HG03432 (cell line): ENCODE measurements around the gene AGO3.
"Not testable (repeated sequence)": the region's sequence is repeated elsewhere in the genome, so short reads cannot be mapped to it uniquely, and the experiment has no call there.

Source experiments
- ATAC-seq: cut with Tn5 transposase; IDR thresholded peaks from one replicate; pipeline ENCODE4 v1.9.1; 2021; ENCODE audit warnings: mild to moderate bottlenecking, moderate library complexity; ENCODE audit not compliant: unreplicated experiment

Gene AGO3

GRCh38 chr1:35924838-35925237 lies 6.1 kb upstream of the AGO3 start:
- ATAC-seq: no peak

GRCh38 chr1:35925741-35926140 lies 5.2 kb upstream of the AGO3 start:
- no peak for ATAC-seq

GRCh38 chr1:35927472-35927871 lies 3.4 kb upstream of the AGO3 start:
- no peak for ATAC-seq

DNA sequence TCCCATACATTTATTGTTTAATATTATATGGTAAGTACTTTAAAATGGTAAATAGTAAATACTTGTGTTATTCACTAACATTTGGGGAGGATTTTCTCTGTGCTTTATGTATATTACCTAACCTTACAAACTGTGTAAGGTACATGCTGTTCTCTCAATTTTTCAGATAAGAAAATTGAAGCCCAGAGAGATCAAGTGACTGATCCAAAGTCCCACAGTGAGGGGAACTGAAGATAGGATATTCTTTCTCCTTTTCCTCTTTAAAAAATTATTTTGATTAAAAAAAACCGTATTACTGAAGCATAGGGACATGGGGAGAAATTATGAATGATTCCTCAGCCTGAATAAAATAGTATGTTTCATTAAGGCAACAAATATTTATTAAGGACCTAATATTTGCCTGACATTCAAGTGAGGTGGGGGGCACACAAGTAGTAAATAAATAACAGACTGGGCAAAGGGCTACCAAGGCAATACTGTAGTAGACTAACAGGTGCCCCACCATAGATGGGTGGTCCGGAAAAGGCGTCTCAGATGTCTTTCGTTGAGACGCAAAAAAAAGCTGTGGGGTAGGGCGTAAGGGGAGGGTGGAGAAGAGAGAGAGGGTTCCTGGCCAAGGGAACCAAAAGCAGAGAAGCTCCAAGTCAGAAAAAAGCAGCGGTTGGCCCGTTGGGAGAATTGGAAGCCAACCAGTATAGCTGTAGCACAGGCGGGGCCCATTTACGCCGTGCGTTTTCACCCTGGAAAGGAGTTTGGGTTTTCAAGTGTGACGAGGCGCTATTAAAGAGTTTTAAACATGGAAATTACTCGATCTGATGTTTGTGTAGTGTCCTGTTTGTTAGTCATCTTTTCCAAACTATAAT lies 944 bp upstream of the AGO3 start:
- ATAC-seq: peak; percentile 13

GRCh38 chr1:35931446-35932157 lies 697 bp downstream of the AGO3 start:
- peak; percentile 1 for ATAC-seq

- ATAC-seq: no peak
Observed at GRCh38 chr1:35932158-35932636, 1.3 kb downstream of the AGO3 start.

- no peak for ATAC-seq
Observed at GRCh38 chr1:35932941-35933340, 2.0 kb downstream of the AGO3 start.

GRCh38 chr1:35935442-35936388 lies 4.8 kb downstream of the AGO3 start:
- no peak for ATAC-seq

GRCh38 chr1:35936838-35937237 lies 5.9 kb downstream of the AGO3 start:
- ATAC-seq: no peak

DNA sequence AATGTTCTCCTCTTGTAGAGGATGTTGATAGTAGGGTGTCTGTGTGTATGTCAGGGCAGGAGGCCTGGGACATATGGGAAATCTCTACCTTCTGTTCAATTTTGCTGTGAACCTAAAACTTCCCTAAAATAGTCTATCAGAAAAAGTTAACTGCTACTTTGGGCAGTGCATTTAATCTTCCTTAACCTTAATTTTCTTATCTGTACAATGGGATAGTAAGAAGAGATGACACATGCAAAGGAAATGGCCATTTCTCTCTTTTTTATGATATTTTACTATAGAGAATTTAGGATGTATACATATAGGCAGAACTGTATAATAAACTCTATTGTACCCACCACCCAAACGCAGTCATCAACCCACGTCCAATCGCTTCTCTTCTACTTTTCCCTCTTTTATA lies 8.6 kb downstream of the AGO3 start:
- no peak for ATAC-seq

- ATAC-seq: no peak
Observed at GRCh38 chr1:35945327-35945726, 14.4 kb downstream of the AGO3 start.

- ATAC-seq: no peak
Observed at GRCh38 chr1:35947547-35947946, 16.6 kb downstream of the AGO3 start.

DNA sequence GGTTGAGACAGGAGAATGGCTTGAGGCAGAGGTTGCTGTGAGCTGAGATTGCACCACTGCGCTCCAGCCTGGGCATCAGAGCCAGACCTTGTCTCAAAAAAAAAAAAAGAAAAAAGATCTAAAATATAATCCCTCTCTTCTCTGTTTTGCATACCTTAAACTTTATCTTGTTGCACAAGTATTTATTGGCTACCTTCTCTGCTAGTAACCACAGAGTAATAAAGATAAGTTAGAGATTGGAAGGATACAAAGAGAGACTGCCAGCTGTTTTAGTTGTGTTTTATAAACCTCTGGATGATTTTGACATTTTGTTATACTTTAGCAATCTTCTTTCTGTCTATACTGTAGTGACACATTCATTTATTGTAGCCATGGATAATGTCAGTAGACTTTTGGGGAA lies 27.7 kb downstream of the AGO3 start:
- no peak for ATAC-seq

- no peak for ATAC-seq
Observed at GRCh38 chr1:35959304-35959703, 28.4 kb downstream of the AGO3 start.

- no peak for ATAC-seq
Observed at GRCh38 chr1:35962952-35963351, 32.0 kb downstream of the AGO3 start.

- not testable (repeated sequence) for ATAC-seq
Observed at GRCh38 chr1:35964277-35964676, 33.4 kb downstream of the AGO3 start.

DNA sequence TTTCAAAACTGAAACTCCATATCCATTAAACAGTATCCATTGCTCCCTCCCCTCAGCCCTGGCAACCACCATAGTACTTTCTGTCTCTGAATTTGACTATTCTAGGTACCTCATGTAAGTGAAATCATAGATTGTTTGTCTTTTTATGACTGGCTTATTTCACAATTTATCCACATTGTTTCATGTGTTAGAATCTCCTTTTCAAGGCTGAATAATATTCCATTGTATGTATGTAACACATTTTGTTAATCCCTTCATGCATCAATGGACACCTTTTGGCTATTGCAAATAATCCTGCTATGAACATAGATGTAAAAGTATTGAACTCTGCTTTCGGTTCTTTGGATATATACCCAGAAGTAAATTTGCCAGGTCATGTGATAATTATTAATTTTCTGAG lies 37.5 kb downstream of the AGO3 start:
- ATAC-seq: no peak

DNA sequence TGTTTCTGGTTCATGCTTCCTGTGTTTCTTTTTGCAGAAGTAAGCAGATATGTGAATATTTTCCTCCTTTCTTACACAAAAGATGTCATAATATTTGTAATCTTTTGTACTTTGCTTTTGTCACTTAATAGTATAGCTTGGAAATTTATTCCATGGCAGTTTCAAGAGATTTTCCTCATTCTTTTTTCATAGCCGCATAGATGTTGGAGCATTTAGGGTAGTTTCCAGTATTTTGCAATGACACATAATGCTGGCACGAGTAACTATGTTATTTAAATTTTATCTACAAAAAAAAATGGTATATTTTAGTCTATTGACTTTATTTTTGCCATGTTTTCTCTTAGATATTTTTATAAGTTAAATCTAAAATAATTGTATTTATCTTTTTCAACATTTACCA lies 40.7 kb downstream of the AGO3 start:
- no peak for ATAC-seq

- ATAC-seq: not testable (repeated sequence)
Observed at GRCh38 chr1:35972631-35973030, 41.7 kb downstream of the AGO3 start.

DNA sequence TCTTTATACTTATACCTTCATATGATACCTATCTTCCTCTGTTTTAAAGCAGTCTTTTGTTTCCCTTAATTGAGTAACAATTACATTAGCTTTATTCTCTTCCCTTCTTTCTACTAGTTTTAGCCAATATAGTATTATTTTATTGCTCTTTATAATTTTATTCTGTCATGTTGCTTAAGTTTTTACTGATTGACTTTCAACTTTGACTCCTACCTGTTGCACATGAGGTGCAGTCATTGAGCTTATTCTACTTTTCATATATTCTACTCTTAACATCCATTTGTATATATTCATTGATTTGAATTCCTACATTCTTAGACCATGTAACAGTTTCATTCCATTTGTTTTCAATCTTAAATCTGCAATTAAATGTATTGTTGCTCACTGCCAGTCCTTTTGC lies 49.2 kb downstream of the AGO3 start:
- ATAC-seq: no peak

DNA sequence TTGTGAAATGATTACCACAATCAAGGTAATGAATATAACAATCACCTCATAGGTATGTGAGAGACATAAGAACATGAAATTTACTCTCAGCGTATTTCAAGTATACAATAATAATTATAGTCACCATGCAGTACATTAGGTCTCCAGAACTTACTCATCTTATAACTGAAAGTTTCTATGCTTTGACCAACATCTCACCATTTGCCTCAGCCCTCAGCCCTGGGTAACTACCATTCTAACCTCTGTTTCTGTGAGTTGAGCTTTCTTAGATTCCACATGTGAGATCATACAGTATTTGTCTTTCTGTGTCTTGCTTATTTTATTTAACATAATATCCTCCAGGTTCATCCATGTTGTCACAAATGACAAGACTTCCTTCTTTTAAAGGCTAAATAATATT lies 57.3 kb downstream of the AGO3 start:
- no peak for ATAC-seq
